ENCODE results near the gene KIAA0586.

DNA sequence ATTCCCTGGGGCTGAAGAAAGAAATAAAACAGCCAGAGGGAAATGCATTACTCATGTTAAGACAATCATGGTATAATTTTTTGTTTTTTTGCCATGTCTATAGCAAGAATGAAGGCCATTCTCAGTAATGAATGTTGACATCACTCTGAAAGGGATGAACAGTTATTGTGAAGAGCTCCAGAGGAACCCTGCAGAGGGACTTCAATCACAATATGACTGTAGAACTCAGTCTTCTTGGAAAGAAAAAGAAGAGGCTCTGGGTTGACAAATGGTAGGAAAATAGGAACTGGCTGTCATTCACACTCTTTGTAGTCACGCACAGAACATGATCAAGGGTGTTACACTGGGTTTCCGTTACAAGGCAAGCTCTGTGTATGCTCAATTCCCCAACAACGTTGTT lies 136.5 kb downstream of the KIAA0586 start:
- TF ChIP-seq TSHZ2 (CRISPR knock-in tag; IDR thresholded peaks at IDR 0.05) (no peak), RARB (CRISPR knock-in tag; IDR thresholded peaks at IDR 0.05) (no peak), ZFP3 (CRISPR knock-in tag; IDR thresholded peaks at IDR 0.05) (no peak), ESRRG (CRISPR knock-in tag; IDR thresholded peaks at IDR 0.05) (no peak), ARNTL (CRISPR knock-in tag; IDR thresholded peaks at IDR 0.05; ENCODE audit: borderline replicate concordance, low read depth) (no peak), POU6F1 (CRISPR knock-in tag; IDR thresholded peaks at IDR 0.05; ENCODE audit: borderline replicate concordance, low read depth) (no peak), SNAI2 (CRISPR knock-in tag; IDR thresholded peaks at IDR 0.05) (no peak)

Data from SK-N-SH treated with all-trans-retinoic acid at 6 μM for 48 hours (cell line).